Erythroblast (primary cell): ENCODE results near the gene MYRIP.

Experiments used
- GATA1 ChIP-seq: IDR thresholded peaks from 2 replicates; pipeline ENCODE4 v1.6.1; 2011; ENCODE audit warnings: low read depth, mild to moderate bottlenecking, control low read depth, low read length, moderate library complexity
- POLR2A ChIP-seq: IDR thresholded peaks from 2 replicates; pipeline ENCODE4 v1.6.1; 2011; ENCODE audit warnings: mild to moderate bottlenecking, low read length

- TF ChIP-seq POLR2A: no peak
- no peak for TF ChIP-seq GATA1
Observed at GRCh38 chr3:40152482-40153133, 343.2 kb downstream of the MYRIP start.
